Gastroesophageal sphincter (tissue), 4 donors: ENCODE data around the gene S100A13. TPM values are rescaled to one million over a fixed set of nuclear protein-coding genes. Genes with fewer than 3 reads are reported as not detected.
A peak's percentile ranks its signal among the peaks of the same experiment; 100 is the strongest.

Experiments
- ATAC-seq: fragments of 150-250 bp; one replicate; pipeline ENCODE4 v1.9.1; 2016; ENCODE audit warnings: mild to moderate bottlenecking, moderate library complexity
- H3K27ac ChIP-seq, 4 donors: fragments of 200-600 bp; sonication (generic) in 3 of 4; 1 replicate in 3 of 4; 2 replicates in 1 of 4; pipeline ENCODE4 v1.5.1; 2016 to 2019
- H3K27me3 ChIP-seq: fragments of 200-600 bp; sonication (generic); one replicate; pipeline ENCODE4 v1.5.1; 2019
- H3K36me3 ChIP-seq, 2 donors: fragments of 200-600 bp; sonication (generic); one replicate each; pipeline ENCODE4 v1.5.1; 2019; ENCODE audit warnings: control low read depth in 1 of 2
- H3K4me1 ChIP-seq, 3 donors: fragments of 200-600 bp; sonication (generic); 1 replicate in 2 of 3; 2 replicates in 1 of 3; pipeline ENCODE4 v1.5.1; 2016 to 2019; ENCODE audit warnings: control low read depth in 2 of 3
- H3K4me3 ChIP-seq, 2 donors: fragments of 200-600 bp; sonication (generic); one replicate each; pipeline ENCODE4 v1.5.1; 2019; ENCODE audit warnings: mild to moderate bottlenecking in 1 of 2, moderate library complexity in 1 of 2
- H3K9me3 ChIP-seq, 3 donors: fragments of 200-600 bp; sonication (generic); one replicate each; pipeline ENCODE4 v1.5.1; 2017 to 2019; ENCODE audit warnings: control low read depth in 2 of 3
- EP300 ChIP-seq: sonication (generic); formaldehyde crosslinking; IDR thresholded peaks from one replicate; pipeline ENCODE4 v1.6.1; 2017; ENCODE audit warnings: antibody characterized with exemption, mild to moderate bottlenecking
- POLR2A ChIP-seq, 2 donors: fragments of 450-650 bp; IDR thresholded peaks; one replicate each; pipeline ENCODE4 v1.6.1; 2017; ENCODE audit warnings: antibody characterized with exemption in 2 of 2, mild to moderate bottlenecking in 2 of 2, moderate library complexity in 1 of 2
- POLR2AphosphoS5 ChIP-seq: sonication (generic); formaldehyde crosslinking; IDR thresholded peaks from one replicate; pipeline ENCODE4 v1.6.1; 2017; ENCODE audit warnings: antibody characterized with exemption
- WGBS, 2 donors: methylation state at CpG; one replicate each; pipeline ENCODE4 v1.1.5; 2018; ENCODE audit warnings: low coverage in 1 of 2; 5-methylcytosine and 5-hydroxymethylcytosine counted together
- total RNA-seq, 4 donors: library from RNA; depleted of rRNA; stranded (reverse); fragments of >200 nt; gene quantifications; one replicate each; pipeline ENCODE4 v1.1.0, GENCODE V29; 2016
- TF ChIP-seq, protein P1 (sequence below), 4 experiments: fragments of 200-600 bp in 2 of 4; fragments of 450-650 bp in 2 of 4; sonication (generic) in 1 of 4; IDR thresholded peaks; one replicate each; pipeline ENCODE4 v1.5.1; 2017 to 2019; ENCODE audit warnings: antibody characterized with exemption in 4 of 4, mild to moderate bottlenecking in 2 of 4, moderate library complexity in 2 of 4

S100A13 gene
- total RNA-seq, 4 donors from 2014 or later: 56.1 to 133 (median 76.3) TPM

DNA sequence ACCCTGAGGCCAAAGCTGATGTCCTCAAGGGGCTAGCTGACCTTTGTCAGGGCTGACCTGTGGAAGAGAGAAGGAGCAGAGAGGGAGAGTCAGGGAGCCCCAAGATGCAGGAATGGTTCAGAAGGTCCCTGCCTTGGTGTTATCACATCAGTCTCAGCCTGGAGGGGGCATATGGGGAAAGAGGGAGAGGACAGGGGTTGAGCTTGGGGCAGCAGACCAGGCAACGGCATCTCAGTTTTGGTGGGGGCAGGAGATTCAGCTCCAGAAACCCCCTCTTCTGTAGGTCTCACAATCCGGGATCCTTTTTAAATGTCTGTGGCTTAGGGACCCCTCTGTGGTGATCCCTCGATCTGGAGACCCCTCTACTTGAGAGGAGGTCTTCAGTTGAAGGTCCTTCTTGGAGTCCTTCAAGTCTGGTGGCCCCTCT, 815 bp downstream of the S100A13 start:
- Histone ChIP-seq H3K9me3 (no peaks in the 10 kb centered on the region), H3K27ac (peak overlapping the region; percentile 60 to 91 (median 86)), H3K4me3 (peak overlapping the region; percentile 46 to 61), H3K27me3 (no peaks in the 10 kb centered on the region), H3K4me1 (peaks cover 0 to 55% (median 15%) of the 10 kb centered on the region in 3 donors), H3K36me3 (peaks cover 0 to 29% of the 10 kb centered on the region in 2 donors)
- WGBS, 2 donors: 14 to 67% methylated on average over 2 to 3 of the region's 3 CpGs
- ATAC-seq: no peak
- TF ChIP-seq POLR2AphosphoS5 (no peak), EP300 (no peak), POLR2A (IDR thresholded peaks at IDR 0.05) (no peak)
- TF ChIP-seq, protein P1, sequence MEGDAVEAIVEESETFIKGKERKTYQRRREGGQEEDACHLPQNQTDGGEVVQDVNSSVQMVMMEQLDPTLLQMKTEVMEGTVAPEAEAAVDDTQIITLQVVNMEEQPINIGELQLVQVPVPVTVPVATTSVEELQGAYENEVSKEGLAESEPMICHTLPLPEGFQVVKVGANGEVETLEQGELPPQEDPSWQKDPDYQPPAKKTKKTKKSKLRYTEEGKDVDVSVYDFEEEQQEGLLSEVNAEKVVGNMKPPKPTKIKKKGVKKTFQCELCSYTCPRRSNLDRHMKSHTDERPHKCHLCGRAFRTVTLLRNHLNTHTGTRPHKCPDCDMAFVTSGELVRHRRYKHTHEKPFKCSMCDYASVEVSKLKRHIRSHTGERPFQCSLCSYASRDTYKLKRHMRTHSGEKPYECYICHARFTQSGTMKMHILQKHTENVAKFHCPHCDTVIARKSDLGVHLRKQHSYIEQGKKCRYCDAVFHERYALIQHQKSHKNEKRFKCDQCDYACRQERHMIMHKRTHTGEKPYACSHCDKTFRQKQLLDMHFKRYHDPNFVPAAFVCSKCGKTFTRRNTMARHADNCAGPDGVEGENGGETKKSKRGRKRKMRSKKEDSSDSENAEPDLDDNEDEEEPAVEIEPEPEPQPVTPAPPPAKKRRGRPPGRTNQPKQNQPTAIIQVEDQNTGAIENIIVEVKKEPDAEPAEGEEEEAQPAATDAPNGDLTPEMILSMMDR (IDR thresholded peaks at IDR 0.05): no peak

DNA sequence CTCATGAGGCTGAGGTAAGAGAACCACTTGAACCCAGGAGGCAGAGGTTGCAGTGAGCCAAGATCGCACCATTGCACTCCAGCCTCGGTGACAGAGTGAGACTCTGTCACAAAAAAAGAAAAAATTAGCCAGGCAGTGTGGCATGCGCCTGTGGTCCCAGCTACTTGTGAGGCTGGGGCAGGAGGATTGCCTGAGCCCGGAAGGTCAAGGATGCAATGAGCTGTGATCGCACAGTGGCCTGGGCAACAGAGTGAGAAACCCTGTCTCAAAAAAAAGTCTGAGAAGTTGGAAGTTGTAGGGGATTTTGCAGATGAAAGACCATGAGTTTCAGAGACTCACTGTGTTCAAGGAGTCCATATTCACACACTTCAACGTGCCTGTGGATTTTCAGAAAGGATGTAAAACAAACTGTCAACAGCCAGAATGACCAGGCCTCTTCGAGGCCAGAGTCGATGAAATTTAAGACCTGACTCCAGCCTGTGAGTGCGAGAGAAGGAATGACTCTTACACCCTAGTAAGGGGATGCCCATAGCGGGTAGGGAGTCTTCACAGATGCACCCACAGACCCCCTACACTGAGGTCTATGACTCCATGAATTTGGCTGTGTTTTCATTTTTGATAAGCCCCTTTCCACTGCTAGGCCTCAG, 2.2 kb downstream of the S100A13 start:
- H3K4me1 ChIP-seq: peaks cover 0 to 54% (median 15%) of the 10 kb centered on the region in 3 donors
- H3K27me3 ChIP-seq: no peaks in the 10 kb centered on the region
- no peaks in the 10 kb centered on the region for H3K9me3 ChIP-seq
- WGBS, 2 donors: 33 to 83% methylated on average over 5 to 8 of the region's 10 CpGs
- ATAC-seq: no peak
- peak overlapping the region in 2 of 4 donors; percentile 83 to 88 for H3K27ac ChIP-seq
- H3K36me3 ChIP-seq: peaks cover 0 to 34% of the 10 kb centered on the region in 2 donors
- TF ChIP-seq, protein P1 (IDR thresholded peaks at IDR 0.05): no peak
- TF ChIP-seq EP300: no peak
- TF ChIP-seq POLR2AphosphoS5: no peak
- TF ChIP-seq POLR2A (IDR thresholded peaks at IDR 0.05): no peak
- peak overlapping the region in 1 of 2 donors; percentile 61 for H3K4me3 ChIP-seq

DNA sequence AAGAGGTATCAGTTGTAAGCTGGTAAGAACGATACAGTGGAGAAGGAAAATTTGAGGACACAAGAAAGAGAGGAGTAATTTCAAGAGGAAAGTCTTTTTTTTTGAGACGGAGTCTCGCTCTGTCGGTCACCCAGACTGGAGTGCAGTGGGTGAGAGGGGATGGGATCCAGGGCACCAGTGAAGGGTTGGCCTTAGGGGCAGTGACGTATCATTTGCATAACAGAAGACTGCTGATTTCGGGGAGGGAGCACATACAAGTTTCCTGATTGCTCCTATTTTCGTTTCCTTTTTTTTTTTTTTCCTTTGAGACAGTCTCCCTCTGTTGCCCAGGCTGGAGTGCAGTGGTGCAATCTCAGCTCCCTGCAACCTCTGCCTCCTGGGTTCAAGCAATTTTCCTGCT, 4.2 kb downstream of the S100A13 start:
- H3K4me3 ChIP-seq: no peak overlapping the region
- TF ChIP-seq POLR2A (IDR thresholded peaks at IDR 0.05) (no peak), POLR2AphosphoS5 (no peak), EP300 (no peak)
- TF ChIP-seq, protein P1 (IDR thresholded peaks at IDR 0.05): no peak
- peaks cover 0 to 54% of the 10 kb centered on the region in 2 donors for H3K36me3 ChIP-seq
- H3K9me3 ChIP-seq: no peaks in the 10 kb centered on the region
- H3K27me3 ChIP-seq: no peaks in the 10 kb centered on the region
- 55 to 56% methylated on average over 6 to 7 of the region's 7 CpGs for WGBS, 2 donors
- ATAC-seq: no peak
- H3K27ac ChIP-seq: no peak overlapping the region
- H3K4me1 ChIP-seq: peaks cover 0 to 41% (median 15%) of the 10 kb centered on the region in 3 donors

DNA sequence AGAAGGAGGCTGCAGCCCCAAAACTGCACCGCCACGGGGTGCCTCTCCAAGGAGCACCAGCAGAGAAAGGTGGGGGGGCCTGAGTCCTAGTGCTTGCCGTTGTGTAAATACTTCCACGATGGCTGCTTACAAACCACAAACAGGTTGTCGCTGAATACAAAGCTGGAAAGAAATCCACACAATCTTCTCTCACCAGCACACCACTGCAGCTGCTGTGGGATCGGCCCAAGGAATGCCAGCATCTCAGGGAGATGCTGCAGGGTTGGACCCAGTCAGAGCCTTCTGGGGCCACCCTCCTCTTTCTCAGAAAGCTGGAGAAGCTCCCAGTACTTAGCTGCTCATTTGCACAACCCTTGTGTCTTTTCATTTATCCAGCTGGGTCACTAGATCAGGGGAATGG, 8.1 kb downstream of the S100A13 start:
- Histone ChIP-seq H3K4me3 (no peak overlapping the region), H3K27me3 (no peaks in the 10 kb centered on the region), H3K27ac (no peak overlapping the region), H3K36me3 (peaks cover 0 to 44% of the 10 kb centered on the region in 2 donors), H3K9me3 (no peaks in the 10 kb centered on the region), H3K4me1 (peaks cover 0 to 17% (median 15%) of the 10 kb centered on the region in 3 donors)
- WGBS, 2 donors: 98% methylated on average over 6 of the region's 6 CpGs; no CpG with 5 or more reads in 1 of the 2 donors
- TF ChIP-seq POLR2A (IDR thresholded peaks at IDR 0.05) (no peak), POLR2AphosphoS5 (no peak), EP300 (no peak)
- TF ChIP-seq, protein P1 (IDR thresholded peaks at IDR 0.05): no peak
- no peak for ATAC-seq

DNA sequence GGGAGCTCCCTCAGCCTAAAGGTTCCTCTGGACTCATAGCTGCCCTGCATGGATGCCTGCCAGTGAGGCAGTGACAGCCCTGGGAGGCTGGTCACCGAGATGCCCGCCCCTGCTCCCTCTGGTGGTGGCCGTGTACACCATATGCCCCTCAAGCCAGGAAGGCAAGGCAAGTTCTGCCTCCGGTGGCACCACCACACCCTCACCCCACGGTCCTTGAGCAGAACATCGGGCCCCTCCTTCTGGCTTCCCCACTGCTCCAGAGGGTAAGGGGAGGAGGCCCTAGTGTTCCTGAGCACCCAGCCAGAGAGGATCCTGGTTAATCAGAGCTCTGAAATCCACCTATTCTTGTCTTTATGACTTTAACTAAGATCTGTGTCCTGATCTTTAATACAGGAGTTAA, 9.6 kb downstream of the S100A13 start:
- no peaks in the 10 kb centered on the region for H3K27me3 ChIP-seq
- no peak for TF ChIP-seq POLR2AphosphoS5
- TF ChIP-seq, protein P1 (IDR thresholded peaks at IDR 0.05): peak in 2 of 4 experiments; percentile 56 to 58
- no peak overlapping the region for H3K4me3 ChIP-seq
- ATAC-seq: peak; percentile 82
- H3K36me3 ChIP-seq: peaks cover 0 to 30% of the 10 kb centered on the region in 2 donors
- H3K4me1 ChIP-seq: peaks cover 0 to 20% (median 19%) of the 10 kb centered on the region in 3 donors
- peak overlapping the region in 2 of 4 donors; percentile 53 for H3K27ac ChIP-seq
- H3K9me3 ChIP-seq: no peaks in the 10 kb centered on the region
- WGBS, 2 donors: no CpG with 5 or more reads among the region's 6 CpGs
